Gastrocnemius medialis (tissue), 4 donors: ENCODE measurements around the gene RNF212B.

Experiments used
- CTCF ChIP-seq, 5 experiments: fragments of 450-650 bp in 3 of 5; fragments of 200-600 bp in 2 of 5; sonication (generic) in 2 of 5; IDR thresholded peaks in 4 of 5; conservative IDR thresholded peaks in 1 of 5; 1 replicate in 4 of 5; 2 replicates in 1 of 5; pipeline ENCODE4 v1.5.1; 2016 to 2019; ENCODE audit warnings: antibody characterized with exemption in 5 of 5, mild to moderate bottlenecking in 3 of 5, moderate library complexity in 3 of 5
- POLR2A ChIP-seq, 2 donors: fragments of 450-650 bp; IDR thresholded peaks; one replicate each; pipeline ENCODE4 v1.6.1; 2017; ENCODE audit warnings: antibody characterized with exemption in 2 of 2, mild to moderate bottlenecking in 2 of 2, moderate library complexity in 2 of 2

- no peak for TF ChIP-seq POLR2A (IDR thresholded peaks at IDR 0.05)
- TF ChIP-seq CTCF (IDR thresholded peaks at IDR 0.05 in 4 of 5, conservative IDR thresholded peaks at IDR 0.05 in 1 of 5): no peak
Measured at GRCh38 chr14:23297096-23297495, 59.4 kb downstream of the RNF212B start.
